ENCODE measurements around the gene PDZK1. TPM values are rescaled to one million over a fixed set of nuclear protein-coding genes. Genes with fewer than 3 reads are reported as not detected.
A peak's percentile ranks its signal among the peaks of the same experiment; 100 is the strongest.

Gene PDZK1
- total and polyA plus RNA-seq, 2 of the 8 experiments (the other 6 are each of a cell fraction or from before 2014, with no cell fraction given): 0.17 TPM; not detected in 1

DNA sequence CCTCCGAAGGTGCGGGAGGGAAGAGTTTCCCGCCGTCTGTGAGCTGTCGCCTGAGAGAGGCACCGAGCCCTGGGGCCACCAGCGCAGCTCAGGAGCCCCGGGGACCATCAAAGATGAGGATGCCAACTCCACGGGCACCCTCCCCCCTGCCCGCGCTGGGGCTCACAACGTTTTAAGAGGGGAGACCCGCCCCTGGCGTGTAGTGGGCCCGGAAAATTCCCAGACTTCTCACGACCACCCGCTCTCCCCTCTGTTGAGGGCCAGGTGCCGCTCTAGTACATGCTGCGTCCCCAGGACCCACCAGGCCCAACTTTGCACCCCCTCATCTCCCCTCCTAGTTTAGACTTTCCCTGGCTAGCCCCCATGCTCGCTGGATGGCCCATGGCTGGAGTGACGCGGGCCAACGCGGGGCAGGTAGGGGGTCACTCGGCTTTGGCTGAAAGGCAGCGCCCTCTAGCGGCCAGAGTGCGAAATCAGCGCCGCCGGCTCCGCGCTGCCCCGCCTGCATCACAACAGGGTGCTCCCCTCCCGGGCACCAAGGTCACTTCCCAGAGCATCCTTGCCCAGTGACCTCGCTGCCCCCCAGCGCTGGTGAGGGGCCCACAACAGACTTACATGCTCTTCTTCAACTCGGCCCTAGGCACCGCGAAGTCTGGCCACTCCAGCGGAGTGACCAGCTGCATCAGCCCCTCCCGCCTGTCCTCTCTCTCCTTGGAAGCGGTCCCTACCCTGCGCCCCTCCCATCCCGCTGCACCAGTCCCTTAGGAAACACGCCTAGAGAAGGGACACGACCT is 13.9 kb upstream of the PDZK1 start (continued):
- TF ChIP-seq CBX5 (IDR thresholded peaks at IDR 0.05; ENCODE audit: low read depth, low read length): no peak
- no peak for TF ChIP-seq SAP30 (IDR thresholded peaks at IDR 0.05; ENCODE audit: insufficient read depth, insufficient replicate concordance, low read length)
- TF ChIP-seq NANOG (IDR thresholded peaks at IDR 0.05; ENCODE audit: insufficient read depth, low read depth, low read length, poor library complexity, severe bottlenecking): no peak
- TF ChIP-seq, protein P1, sequence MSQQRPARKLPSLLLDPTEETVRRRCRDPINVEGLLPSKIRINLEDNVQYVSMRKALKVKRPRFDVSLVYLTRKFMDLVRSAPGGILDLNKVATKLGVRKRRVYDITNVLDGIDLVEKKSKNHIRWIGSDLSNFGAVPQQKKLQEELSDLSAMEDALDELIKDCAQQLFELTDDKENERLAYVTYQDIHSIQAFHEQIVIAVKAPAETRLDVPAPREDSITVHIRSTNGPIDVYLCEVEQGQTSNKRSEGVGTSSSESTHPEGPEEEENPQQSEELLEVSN (IDR thresholded peaks at IDR 0.05): peak; percentile 54; the same call in 1 of the 2 replicates
- TF ChIP-seq SIN3A (conservative IDR thresholded peaks at IDR 0.05 in 1 of 2, IDR thresholded peaks at IDR 0.05 in 1 of 2; ENCODE audit: low read depth in 1 of 2, low read length in 2 of 2): no peak
- peak; percentile 83 to 93 (median 85) for TF ChIP-seq CTCF (IDR thresholded peaks at IDR 0.05; ENCODE audit: control extremely low read depth in 1 of 3, insufficient read depth in 1 of 3, low read depth in 1 of 3, low read length in 3 of 3)
- TF ChIP-seq CEBPB (IDR thresholded peaks at IDR 0.05; ENCODE audit: low read depth, low read length): no peak
- peak; percentile 33; the same call in 1 of the 2 replicates for TF ChIP-seq MAX (IDR thresholded peaks at IDR 0.05)
- TF ChIP-seq EZH2 (IDR thresholded peaks at IDR 0.05; ENCODE audit: low read depth, low read length, severe bottlenecking): no peak
- peak; percentile 85 to 89 for TF ChIP-seq RAD21 (IDR thresholded peaks at IDR 0.05 in 1 of 2, conservative IDR thresholded peaks at IDR 0.05 in 1 of 2; ENCODE audit: low read depth in 2 of 2, low read length in 2 of 2)
- no peak for TF ChIP-seq PHF8 (conservative IDR thresholded peaks at IDR 0.05; ENCODE audit: low read depth, low read length)
- no peak for TF ChIP-seq RBBP5 (IDR thresholded peaks at IDR 0.05; ENCODE audit: borderline replicate concordance, low read depth, low read length)
- 0 out of 2 replicates have a peak, but pooled peaks have one; percentile 16 for TF ChIP-seq TAF1 (IDR thresholded peaks at IDR 0.05; ENCODE audit: low read depth, low read length)
- peak; percentile 77 for TF ChIP-seq KDM4A (IDR thresholded peaks at IDR 0.05; ENCODE audit: low read depth, low read length, severe bottlenecking)
- TF ChIP-seq MAFK (IDR thresholded peaks at IDR 0.05; ENCODE audit: low read depth, low read length): no peak
- TF ChIP-seq POU5F1 (IDR thresholded peaks at IDR 0.05; ENCODE audit: low read depth, low read length): no peak
